ENCODE measurements around the gene NINJ1.
A peak's percentile ranks its signal among the peaks of the same experiment; 100 is the strongest.

The NINJ1 gene

GRCh38 chr9:93134015-93134739 lies at the start of gene NINJ1:
TSS of gene NINJ1 (minus strand) at chr9:93134251. CDS start at chr9:93134217, 34 bp downstream.
- peak; percentile 60 for DNase-seq (ENCODE audit: low read depth, low spot score)

- no peak for DNase-seq (ENCODE audit: low read depth, low spot score)
These were observed 49.1 kb upstream of the NINJ1 start for GRCh38 chr9:93183131-93183662.

GRCh38 chr9:93182572-93182971 lies 48.5 kb upstream of the NINJ1 start:
- no peak for DNase-seq (ENCODE audit: low read depth, low spot score)

- DNase-seq (ENCODE audit: low read depth, low spot score): no peak
These were observed 47.8 kb upstream of the NINJ1 start for GRCh38 chr9:93181672-93182435.

GRCh38 chr9:93180938-93181337 lies 46.9 kb upstream of the NINJ1 start:
- no peak for DNase-seq (ENCODE audit: low read depth, low spot score)

- DNase-seq (ENCODE audit: low read depth, low spot score): no peak
These were observed 45.1 kb upstream of the NINJ1 start for GRCh38 chr9:93178851-93179786.

- no peak for DNase-seq (ENCODE audit: low read depth, low spot score)
These were observed 43.6 kb upstream of the NINJ1 start for GRCh38 chr9:93177676-93178075.

- DNase-seq (ENCODE audit: low read depth, low spot score): no peak
These were observed 40.9 kb upstream of the NINJ1 start for GRCh38 chr9:93174976-93175375.

- DNase-seq (ENCODE audit: low read depth, low spot score): no peak
These were observed 39.5 kb upstream of the NINJ1 start for GRCh38 chr9:93173365-93174051.

GRCh38 chr9:93172666-93173364 lies 38.8 kb upstream of the NINJ1 start:
- DNase-seq (ENCODE audit: low read depth, low spot score): no peak

- no peak for DNase-seq (ENCODE audit: low read depth, low spot score)
These were observed 37.4 kb upstream of the NINJ1 start for GRCh38 chr9:93171261-93171990.

GRCh38 chr9:93170571-93170970 lies 36.5 kb upstream of the NINJ1 start:
- DNase-seq (ENCODE audit: low read depth, low spot score): no peak

- no peak for DNase-seq (ENCODE audit: low read depth, low spot score)
These were observed 35.4 kb upstream of the NINJ1 start for GRCh38 chr9:93169444-93169843.

GRCh38 chr9:93168581-93168980 lies 34.5 kb upstream of the NINJ1 start:
- DNase-seq (ENCODE audit: low read depth, low spot score): no peak

GRCh38 chr9:93167838-93168237 lies 33.8 kb upstream of the NINJ1 start:
- DNase-seq (ENCODE audit: low read depth, low spot score): no peak

- DNase-seq (ENCODE audit: low read depth, low spot score): no peak
These were observed 33.1 kb upstream of the NINJ1 start for GRCh38 chr9:93167185-93167584.

- DNase-seq (ENCODE audit: low read depth, low spot score): no peak
These were observed 32.6 kb upstream of the NINJ1 start for GRCh38 chr9:93166699-93167098.

GRCh38 chr9:93164085-93164484 lies 30.0 kb upstream of the NINJ1 start:
- DNase-seq (ENCODE audit: low read depth, low spot score): no peak

GRCh38 chr9:93161786-93162562 lies 27.9 kb upstream of the NINJ1 start:
- no peak for DNase-seq (ENCODE audit: low read depth, low spot score)

All from activated CD4-positive, CD25-positive, alpha-beta regulatory T cell treated with anti-CD3 and anti-CD28 coated beads, Interleukin-2, amount 50 U/mL, for 16 hours (primary cell).